Activated CD8-positive, alpha-beta memory T cell treated with anti-CD3 and anti-CD28 coated beads for 4 hours (primary cell): ENCODE results near the gene HMGCS1.
"Not testable (repeated sequence)": the region's sequence is repeated elsewhere in the genome, so short reads cannot be mapped to it uniquely, and the experiment has no call there.

Experiments used
- DNase-seq, 2 donors: peaks; one replicate each; pipeline ENCODE4 v3.0.0-alpha.2; 2020; ENCODE audit warnings: low read depth in 2 of 2

HMGCS1 gene

GRCh38 chr5:43313035-43313853 is at the start of gene HMGCS1:
Gene HMGCS1, minus strand, starts transcription at chr5:43313412. Its CDS starts 14,447 bp downstream, at chr5:43298965.
- DNase-seq = peak; percentile 96 to 97

GRCh38 chr5:43358726-43359125 is 45.5 kb upstream of the HMGCS1 start:
- DNase-seq = no peak

- DNase-seq = no peak
Observed at GRCh38 chr5:43358301-43358700, 45.1 kb upstream of the HMGCS1 start.

- DNase-seq = no peak
Observed at GRCh38 chr5:43357878-43358281, 44.7 kb upstream of the HMGCS1 start.

- no peak for DNase-seq
Observed at GRCh38 chr5:43357067-43357466, 43.9 kb upstream of the HMGCS1 start.

- DNase-seq = no peak
Observed at GRCh38 chr5:43354774-43355173, 41.6 kb upstream of the HMGCS1 start.

- no peak for DNase-seq
Observed at GRCh38 chr5:43353668-43354067, 40.5 kb upstream of the HMGCS1 start.

GRCh38 chr5:43352915-43353314 is 39.7 kb upstream of the HMGCS1 start:
- no peak for DNase-seq

GRCh38 chr5:43352131-43352530 is 38.9 kb upstream of the HMGCS1 start:
- DNase-seq = no peak

- no peak for DNase-seq
Observed at GRCh38 chr5:43348861-43349363, 35.7 kb upstream of the HMGCS1 start.

GRCh38 chr5:43348207-43348606 is 35.0 kb upstream of the HMGCS1 start:
- no peak for DNase-seq

GRCh38 chr5:43338862-43339261 is 25.6 kb upstream of the HMGCS1 start:
- no peak for DNase-seq

GRCh38 chr5:43336159-43336558 is 22.9 kb upstream of the HMGCS1 start:
- DNase-seq = no peak

- no peak for DNase-seq
Observed at GRCh38 chr5:43335681-43336080, 22.5 kb upstream of the HMGCS1 start.

- DNase-seq = no peak
Observed at GRCh38 chr5:43332401-43332800, 19.2 kb upstream of the HMGCS1 start.

GRCh38 chr5:43325624-43326023 is 12.4 kb upstream of the HMGCS1 start:
- DNase-seq = not testable (repeated sequence)

GRCh38 chr5:43323488-43323887 is 10.3 kb upstream of the HMGCS1 start:
- DNase-seq = not testable (repeated sequence)

GRCh38 chr5:43320846-43321245 is 7.6 kb upstream of the HMGCS1 start:
- no peak for DNase-seq

GRCh38 chr5:43316421-43316820 is 3.2 kb upstream of the HMGCS1 start:
- DNase-seq = no peak

- DNase-seq = no peak
Observed at GRCh38 chr5:43315682-43316081, 2.5 kb upstream of the HMGCS1 start.

GRCh38 chr5:43315263-43315662 is 2.1 kb upstream of the HMGCS1 start:
- DNase-seq = no peak

GRCh38 chr5:43314724-43315123 is 1.5 kb upstream of the HMGCS1 start:
- DNase-seq = no peak

GRCh38 chr5:43313854-43314457 is 744 bp upstream of the HMGCS1 start:
- no peak for DNase-seq
